HG03354 (cell line): ENCODE results near the gene ERC1.
"Not testable (repeated sequence)": the region's sequence is repeated elsewhere in the genome, so short reads cannot be mapped to it uniquely, and the experiment has no call there.

ENCODE experiments used
- ATAC-seq: cut with Tn5 transposase; IDR thresholded peaks from one replicate; pipeline ENCODE4 v1.9.1; 2021; ENCODE audit warnings: mild to moderate bottlenecking; ENCODE audit not compliant: unreplicated experiment, poor library complexity, severe bottlenecking

Gene ERC1

DNA sequence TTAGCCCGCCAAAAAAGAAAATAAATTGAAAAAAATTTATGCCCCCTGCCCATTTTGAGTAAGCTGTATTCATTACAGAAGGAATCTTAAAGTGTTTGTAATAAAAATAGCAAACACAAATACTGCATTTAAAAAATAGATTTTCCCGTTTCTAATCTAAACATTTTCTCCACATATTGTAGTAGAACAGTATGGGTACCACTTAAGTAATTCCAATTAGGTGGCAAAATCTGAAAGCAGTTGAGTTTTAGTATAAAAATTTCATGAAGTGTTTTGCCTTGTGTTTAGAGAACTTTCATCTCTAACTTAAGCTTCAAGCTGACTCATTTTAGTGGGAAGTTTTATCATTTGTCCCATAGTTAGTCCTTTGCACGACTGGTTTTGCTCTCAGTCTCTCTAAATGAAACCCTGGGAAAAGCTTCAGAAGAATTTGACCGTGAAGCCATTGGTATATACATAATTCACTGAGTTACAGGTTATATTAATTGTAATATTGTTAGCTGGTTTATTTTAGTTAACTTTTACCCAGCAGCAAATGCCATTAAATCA, 214.6 kb downstream of the ERC1 start:
- ATAC-seq, result no peak

DNA sequence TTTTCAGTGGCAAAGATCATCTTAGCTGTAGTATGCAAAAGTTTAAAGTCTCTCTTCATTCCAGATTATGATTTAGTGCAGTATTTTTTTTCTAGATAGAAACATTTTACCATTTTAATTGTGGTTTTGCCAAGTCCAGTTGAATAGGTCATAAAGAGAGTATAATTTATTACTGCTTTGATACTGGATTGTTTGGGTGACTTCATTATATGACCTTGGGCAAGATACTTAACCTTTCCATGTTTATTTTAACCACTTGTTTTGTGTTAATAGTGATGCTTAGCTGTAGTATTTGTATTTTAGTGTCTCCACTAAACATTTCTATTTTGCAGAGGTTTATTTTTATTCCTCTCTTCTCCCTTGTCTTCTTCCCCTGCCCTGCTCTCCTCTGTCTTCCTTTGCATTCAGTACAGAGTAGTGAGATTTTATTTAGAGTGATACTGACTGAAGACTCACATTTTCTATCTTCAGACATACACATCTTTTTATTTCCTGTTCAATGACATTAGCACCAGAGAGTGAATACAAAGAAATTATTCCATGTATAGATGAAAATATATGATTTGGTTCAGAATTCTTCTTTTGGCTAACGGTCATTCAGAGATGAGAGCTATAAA, 215.2 kb downstream of the ERC1 start:
- ATAC-seq, result no peak

DNA sequence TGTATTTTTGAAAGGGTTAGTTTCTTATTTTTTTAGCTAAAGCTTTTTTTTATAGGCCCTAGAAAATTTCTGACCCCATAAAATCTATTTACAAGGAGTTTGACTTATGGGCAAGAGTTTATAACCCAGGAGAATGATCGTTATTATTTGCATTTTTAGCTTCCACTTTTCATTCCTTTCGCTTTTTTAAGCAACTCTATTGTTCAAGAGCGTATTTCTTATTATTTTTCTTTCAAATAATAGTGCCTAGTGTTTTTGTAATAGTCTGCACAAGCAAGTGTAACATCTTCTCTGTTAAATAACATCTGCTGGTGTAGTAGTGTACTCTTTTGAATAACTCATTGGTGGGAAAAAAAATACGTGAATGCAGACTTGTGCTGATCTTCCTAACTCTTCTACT, 216.3 kb downstream of the ERC1 start:
- no peak for ATAC-seq

DNA sequence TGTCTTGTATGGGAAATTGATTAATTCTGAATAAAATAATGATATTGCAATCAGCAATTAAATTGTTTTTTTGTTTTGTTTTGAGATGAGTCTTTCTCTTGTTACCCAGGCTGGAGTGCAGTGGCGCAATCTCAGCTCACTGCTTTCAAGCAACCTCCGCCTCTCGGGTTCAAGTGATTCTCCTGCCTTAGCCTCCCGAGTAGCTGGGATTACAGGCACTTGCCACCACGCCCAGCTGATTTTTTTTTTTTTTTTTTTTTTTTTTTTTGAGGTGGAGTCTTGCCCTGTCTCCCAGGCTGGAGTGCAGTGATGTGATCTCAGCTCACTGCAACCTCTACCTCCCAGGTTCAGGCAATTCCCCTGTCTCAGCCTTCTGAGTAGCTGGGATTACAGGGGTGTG, 217.7 kb downstream of the ERC1 start:
- not testable (repeated sequence) for ATAC-seq

DNA sequence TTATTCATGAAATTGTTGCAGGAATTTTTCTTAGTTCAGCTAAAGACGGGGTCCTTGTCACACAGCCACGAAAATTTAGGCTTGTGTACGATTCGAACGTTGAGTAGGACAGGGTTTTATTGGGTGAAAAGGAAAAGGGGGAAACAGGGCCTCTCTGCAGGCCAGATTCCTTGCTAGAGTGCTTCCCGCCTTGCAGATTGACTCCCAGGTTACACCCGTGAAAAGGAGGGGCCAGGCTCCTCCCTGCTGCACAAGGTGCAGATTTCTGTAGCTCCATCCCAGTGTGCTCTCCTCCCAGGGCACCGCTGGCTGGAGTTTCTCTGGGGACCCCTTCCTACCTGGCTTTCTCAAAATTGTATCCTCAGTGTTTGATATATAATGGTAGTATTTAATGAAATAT, 221.5 kb downstream of the ERC1 start:
- no peak for ATAC-seq

DNA sequence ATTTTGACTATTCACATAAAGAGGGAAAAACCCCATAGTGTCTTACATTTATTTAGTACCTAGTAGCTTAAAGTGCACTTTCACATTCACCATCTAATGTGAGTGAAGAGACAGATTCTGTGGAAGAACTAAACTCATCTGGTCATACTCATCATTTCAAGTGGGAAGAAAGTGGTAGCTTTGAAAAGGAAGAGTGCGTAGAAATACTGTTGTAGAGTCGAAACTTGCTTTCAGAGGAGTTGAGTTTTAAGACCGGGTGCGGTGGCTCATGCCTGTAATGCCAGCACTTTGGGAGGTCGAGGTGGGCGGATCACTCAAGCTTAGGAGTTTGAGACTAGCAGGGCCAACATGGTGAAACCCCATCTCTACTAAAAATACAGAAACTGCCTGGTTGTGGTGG, 222.2 kb downstream of the ERC1 start:
- ATAC-seq, result no peak

DNA sequence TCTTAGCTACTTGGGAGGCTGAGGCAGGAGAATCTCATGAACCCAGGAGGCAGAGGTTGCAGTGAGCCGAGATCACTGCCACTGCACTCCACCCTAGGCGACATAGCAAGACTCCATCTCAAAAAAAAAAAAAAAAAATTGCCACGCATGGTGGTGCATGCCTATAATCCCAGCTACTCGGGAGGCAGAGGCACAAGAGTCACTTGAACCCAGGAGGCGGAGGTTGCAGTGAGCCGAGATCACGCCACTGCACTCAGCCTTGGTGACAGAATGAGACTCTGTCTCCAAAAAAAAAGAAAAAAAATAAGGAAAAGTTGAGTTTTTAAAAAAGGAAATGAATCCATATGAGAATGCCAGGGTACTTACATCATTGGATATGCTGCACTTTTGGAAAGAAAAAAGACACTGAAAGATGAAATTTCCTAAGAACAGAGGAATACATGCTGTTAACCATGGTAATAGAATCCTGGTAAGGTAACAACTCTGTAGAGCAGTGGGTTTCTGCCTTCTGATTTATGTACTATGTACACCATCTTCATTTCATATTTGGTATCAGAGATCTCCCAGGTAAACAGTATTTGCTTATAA, 222.7 kb downstream of the ERC1 start:
- ATAC-seq, result no peak

DNA sequence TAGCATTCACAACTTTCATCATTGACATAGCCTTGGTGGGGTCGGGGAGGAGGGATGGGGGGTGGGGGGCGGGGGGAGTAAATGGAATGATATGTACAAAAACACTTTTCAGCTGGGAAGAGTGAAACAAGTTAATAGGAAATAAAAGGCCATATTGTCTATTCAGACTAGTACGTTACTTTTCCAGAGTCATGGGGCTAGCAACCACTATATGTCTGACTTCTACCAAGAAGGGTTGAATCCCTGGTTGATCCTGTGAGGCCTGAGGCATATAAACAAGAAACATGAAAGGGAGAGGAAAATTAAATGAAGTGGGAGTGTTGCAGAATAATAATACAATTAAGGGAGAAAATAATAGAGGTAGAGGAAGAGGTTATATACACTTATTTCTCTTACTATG, 225.5 kb downstream of the ERC1 start:
- ATAC-seq, result no peak

DNA sequence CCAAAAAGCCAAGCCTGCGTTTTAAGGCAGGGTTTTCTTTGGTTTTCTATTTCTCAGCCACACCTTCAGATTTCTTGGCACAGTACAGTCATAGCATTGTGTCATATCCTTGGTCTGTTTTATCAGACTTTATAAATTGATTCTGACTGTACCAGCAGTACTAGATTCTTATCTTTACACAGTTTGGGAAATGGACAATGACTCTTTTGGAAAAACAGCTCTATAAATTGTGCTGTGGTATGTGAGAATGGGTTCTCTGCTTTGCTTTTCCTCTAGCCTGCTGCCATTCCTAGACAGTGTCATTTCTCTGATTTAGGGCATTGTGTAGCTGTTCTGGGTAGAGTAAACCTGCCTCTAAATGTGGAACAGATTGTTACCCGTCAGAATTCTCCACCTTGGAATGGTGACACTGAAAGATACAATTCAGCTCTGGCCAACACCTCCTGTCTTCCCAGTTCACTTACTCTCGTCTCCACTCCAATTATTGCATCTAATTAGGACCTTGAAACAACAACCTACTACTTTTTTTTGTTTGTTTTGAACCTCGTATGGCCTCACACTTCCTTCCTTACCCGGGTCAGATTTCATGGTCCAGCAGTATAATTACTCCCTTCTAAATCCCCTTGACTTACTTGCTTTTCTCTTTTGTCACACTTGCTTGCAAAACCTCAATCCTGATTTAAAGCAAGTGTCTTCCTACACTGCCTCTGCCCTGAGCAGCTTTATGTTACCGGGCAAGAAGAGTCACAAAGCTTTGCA, 226.3 kb downstream of the ERC1 start:
- ATAC-seq, result no peak

DNA sequence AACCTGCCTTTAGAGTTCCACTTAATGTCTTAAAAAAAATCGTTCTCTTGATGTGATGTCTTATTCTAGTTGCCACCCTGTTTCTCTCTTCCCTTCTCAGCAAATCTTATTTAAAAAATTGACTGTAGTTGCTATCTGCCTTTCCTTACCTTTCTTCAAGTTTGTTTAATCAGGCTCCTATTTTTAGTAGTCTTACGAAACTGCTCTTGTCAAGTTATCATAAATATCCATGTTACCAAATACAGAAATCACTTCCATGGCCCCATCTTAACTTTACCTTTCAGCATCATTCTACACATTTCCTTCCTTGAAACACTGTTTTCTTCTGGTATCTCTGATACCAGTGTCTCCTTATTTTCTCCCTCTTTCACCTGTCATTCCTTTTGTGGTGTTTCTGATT, 227.3 kb downstream of the ERC1 start:
- no peak for ATAC-seq

DNA sequence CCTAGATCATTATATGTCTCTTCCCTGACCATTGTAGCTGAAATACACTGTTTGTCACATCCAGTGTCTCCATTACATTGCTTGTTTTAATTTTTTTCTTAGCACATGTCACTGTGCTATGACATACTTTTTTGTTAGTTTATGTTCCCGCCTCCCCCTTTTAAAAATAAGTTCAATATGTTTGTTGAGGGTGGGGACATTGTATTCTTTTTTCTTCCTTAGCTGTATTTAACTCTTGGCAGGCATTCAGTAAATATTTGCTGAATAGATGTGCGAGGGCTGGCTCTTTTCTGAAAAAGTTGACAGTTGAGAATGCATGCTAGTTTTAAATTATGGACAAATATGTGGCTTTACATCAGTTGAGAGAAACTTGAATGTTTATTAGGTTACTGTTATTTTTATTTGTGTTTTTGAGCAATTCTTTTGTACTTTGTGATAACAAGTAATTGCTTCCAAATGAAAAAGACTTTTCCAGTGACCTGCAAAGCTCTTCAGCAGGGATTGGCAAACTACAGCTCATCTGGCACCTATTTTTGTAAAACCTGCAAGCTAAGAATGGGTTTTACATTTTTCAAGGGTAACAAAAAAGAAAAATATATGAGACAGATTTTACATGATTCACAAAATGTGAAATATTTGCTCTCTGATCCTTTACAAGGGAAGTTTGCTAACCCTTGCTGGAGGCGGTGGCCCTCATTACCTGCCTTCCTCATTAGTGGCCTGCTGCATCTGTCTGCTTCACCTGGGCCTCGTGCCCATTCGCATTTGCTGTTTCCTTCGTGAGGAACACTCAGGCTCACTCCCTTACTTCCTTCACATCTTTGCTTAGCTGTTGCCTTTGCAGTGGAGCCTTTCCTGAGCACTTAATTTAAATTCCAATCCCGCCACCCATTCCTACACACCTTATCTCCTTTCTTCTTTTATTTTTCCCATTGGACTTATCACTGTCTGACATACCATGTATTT, 229.4 kb downstream of the ERC1 start:
- ATAC-seq, result no peak

DNA sequence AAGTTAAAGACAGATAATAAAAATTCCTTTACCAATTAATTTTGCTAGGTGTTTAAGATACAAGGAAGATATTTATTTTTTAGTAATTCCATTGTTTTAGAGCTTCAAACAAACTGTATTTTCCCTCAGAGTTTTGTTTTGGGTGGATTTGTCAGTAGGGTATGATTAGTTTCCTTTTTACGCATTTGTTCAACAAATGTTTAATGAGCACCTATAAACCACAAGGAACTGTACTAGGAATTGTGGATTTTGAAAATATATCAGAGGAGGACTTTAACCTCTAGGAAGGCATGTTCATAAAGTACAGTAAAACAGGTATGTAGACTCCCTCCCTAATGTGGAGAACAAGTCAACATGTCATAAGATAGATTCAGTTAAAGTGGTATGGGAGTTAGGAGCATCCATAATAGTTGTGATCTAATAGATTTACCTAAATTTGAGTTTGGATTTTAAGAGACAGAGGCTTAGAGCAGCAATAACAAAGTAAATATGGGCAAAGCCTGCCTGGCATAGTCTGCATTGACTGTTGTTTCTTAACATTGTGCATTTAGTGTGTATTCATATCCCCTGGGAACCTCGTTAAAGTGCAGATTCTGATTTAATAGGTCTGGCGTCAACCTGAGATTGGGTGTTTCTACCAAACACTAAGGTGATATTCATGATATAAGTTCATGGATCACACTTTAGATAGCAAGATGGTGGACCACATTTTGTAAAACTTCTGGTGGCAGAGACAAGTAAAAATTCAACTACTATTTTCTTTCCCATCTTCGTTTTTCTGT, 232.0 kb downstream of the ERC1 start:
- ATAC-seq, result no peak

DNA sequence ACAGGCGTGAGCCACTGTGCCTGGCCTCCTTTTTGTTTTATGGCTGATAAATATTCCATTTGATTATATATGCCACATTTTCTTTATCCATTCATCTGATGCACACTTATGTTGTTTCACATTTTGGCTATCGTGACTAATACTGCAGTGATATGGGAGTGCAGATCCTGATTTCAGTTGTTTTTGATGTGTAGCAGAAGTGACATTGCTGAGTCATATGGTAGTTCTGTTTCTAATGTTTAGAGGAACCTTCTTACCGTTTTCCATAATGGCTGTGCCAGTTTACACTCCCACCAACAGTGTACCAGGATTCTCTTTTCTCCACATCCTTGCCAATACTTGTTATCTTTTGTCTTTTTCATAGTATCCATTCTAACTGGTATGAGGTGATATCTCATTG, 235.9 kb downstream of the ERC1 start:
- ATAC-seq, result no peak

DNA sequence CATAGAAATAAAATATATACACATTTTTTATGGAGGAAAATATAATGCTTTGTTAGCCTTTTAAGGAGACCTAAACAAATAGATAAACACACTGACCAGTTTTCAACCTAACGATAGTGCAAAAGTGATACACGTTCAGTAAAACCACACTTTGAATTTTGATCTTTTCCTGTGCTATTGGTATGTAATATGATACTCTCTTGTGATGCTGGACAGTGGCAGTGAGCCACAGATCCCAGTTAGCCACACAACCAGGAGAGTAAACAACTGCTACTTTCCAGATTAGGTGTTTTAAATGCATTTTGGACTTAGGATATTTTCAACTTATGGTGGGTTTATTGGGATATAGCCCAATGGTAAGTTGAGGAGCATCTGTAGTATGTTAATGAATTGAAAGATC, 243.1 kb downstream of the ERC1 start:
- ATAC-seq, result no peak

DNA sequence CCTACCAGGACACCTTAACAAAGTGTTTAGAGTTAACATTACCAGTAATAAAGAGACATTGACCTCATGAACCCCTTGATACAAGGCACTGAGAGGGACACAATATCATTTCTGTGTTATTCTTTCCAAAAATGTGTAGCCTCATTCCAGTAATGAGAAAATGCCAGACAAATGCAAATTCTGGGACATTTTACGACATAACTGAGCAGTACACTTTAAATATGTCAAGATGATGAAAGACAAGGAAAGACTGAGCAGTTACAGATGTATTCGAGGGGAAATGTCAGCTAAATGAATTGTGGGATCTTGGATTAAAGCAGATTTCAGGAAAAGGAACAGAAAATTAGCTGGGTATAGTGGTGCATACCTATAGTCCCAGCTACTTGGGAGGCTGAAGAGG, 255.6 kb downstream of the ERC1 start:
- ATAC-seq, result no peak

DNA sequence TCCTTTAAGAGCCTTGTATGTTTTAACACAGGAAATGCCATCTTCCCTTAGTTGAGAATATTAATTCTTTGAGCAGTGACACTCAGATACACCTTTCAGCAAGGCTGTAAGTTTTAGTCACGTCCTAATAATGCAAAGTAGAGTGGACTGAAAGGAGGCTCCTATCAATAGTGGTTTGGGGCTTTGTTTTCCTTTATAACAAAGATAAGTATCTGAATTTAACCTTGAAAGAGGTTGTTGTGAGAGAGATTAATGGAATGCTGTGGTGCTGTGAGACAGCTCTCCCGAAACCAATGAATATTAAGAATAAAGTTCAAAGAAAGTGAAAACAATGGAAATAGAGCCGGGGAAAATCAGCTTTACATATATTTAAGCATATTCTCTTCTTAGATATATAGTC, 259.6 kb downstream of the ERC1 start:
- ATAC-seq, result no peak

DNA sequence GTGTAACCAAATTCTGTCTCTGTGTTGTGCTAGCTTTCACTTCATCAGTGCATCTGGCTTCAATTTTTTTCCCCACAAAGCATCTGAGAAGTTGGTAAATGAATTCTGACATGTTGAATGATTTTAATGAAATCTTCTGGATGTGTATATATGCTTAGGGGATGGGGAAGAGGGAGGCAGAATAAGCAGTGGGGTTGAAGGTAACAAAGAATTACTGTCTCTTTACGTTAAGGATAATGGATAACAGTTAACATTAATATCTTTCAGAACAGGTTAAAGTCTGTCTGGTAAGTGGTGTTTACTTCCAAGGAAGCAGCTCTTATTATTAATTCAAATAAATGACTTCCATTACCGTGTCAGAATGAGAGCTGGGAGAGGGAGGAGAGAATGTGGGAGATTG, 261.7 kb downstream of the ERC1 start:
- ATAC-seq, result no peak

DNA sequence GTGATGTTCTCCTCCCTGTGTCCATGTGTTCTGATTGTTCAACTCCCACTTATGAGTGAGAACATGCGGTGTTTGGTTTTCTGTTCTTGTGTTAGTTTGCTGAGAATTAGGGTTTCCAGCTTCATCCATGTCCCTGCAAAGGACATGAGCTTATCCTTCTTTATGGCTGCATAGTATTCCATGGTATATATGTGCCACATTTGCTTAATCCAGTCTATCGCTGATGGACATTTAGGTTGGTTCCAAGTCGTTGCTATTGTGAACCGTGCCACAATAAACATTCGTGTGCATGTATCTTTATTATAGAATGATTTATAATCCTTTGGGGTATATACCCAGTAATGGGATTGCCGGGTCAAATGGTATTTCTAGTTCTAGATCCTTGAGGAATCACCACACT, 264.1 kb downstream of the ERC1 start:
- not testable (repeated sequence) for ATAC-seq

DNA sequence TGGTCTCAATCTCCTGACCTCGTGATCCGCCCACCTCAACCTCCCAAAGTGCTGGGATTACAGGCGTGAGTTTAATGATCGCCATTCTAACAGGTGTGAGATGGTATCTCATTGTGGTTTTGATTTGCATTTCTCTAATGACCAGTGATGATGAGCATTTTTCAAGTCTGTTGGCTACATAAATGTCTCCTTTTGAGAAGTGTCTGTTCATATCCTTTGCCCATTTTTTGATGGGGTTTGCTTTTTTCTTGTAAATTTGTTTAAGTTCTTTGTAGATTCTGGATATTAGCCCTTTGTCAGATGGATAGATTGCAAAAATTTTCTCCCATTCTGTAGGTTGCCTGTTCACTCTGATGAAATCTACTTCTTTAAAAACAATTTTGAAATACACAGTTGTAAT, 264.8 kb downstream of the ERC1 start:
- ATAC-seq, result not testable (repeated sequence)
